Measurements from ENCODE around the gene AGR2. TPM values are rescaled to one million over a fixed set of nuclear protein-coding genes. Genes with fewer than 3 reads are reported as not detected.

AGR2 gene
- total RNA-seq, 1 experiment from 2014 or later: 0.93 TPM

DNA sequence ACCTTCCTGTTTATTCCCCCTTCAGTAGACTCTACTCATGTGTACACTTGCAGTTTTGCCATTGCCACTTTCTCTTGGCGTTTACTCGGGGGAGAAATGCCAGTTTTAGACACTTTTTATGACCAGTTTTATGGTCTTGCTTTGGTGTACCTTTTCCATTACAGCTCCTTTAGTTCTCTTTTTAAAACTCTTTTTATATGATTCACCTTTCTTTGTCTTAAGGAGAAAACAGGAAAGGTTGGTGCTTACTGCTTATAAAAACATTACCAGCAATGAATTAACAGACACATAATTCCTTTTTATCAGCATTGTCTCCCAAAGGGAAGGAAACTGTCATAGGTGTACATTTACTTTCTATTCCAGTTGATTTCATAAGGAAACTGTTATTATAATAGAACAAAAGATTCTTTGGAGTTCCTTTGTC is 39.4 kb downstream of the AGR2 start:
- POLR2A ChIA-PET: no interaction called here
- Histone ChIP-seq H3K9ac (ENCODE audit: low read length) (no peak overlapping the region), H3K27me3 (ENCODE audit: insufficient read depth, low read length) (no peaks in the 10 kb centered on the region), H3K79me2 (ENCODE audit: insufficient read depth, low read length) (no peaks in the 10 kb centered on the region), H3K36me3 (ENCODE audit: control insufficient read depth in 1 of 2, insufficient read depth in 2 of 2, low read length in 2 of 2) (no peaks in the 10 kb centered on the region), H2AFZ (ENCODE audit: low read depth, low read length, poor library complexity, severe bottlenecking) (no peak overlapping the region), H3K27ac (ENCODE audit: low read depth, low read length) (no peak overlapping the region), H3K9me2 (ENCODE audit: insufficient read depth) (no peaks in the 10 kb centered on the region), H3K9me3 (ENCODE audit: control insufficient read depth in 1 of 2, insufficient read depth in 1 of 2, low read depth in 1 of 2, low read length in 2 of 2) (no peaks in the 10 kb centered on the region), H4K20me1 (ENCODE audit: insufficient read depth) (no peaks in the 10 kb centered on the region), H3K4me3 (replicated peaks in 1 of 2; ENCODE audit: low read depth in 1 of 2, low read length in 2 of 2) (no peak overlapping the region), H3K4me1 (ENCODE audit: control insufficient read depth in 1 of 2, insufficient read depth in 2 of 2, low read length in 2 of 2) (no peaks in the 10 kb centered on the region), H3K4me2 (ENCODE audit: low read length) (no peak overlapping the region)
- intact Hi-C loops (cut with micrococcal nuclease): no loop called here
- ATAC-seq (no peak), DNase-seq (ENCODE audit: low read depth, low spot score) (no peak)
- CTCF ChIA-PET: no interaction called here
- BruUV-seq (replicated peaks): no TSS peak
- RAD21 ChIA-PET (ENCODE audit: low non-redundant PET in 1 of 2, low total read pairs in 2 of 2, uncharacterized antibody in 2 of 2, unreplicated experiment in 2 of 2): no interaction called here
- TF ChIP-seq, protein P1, sequence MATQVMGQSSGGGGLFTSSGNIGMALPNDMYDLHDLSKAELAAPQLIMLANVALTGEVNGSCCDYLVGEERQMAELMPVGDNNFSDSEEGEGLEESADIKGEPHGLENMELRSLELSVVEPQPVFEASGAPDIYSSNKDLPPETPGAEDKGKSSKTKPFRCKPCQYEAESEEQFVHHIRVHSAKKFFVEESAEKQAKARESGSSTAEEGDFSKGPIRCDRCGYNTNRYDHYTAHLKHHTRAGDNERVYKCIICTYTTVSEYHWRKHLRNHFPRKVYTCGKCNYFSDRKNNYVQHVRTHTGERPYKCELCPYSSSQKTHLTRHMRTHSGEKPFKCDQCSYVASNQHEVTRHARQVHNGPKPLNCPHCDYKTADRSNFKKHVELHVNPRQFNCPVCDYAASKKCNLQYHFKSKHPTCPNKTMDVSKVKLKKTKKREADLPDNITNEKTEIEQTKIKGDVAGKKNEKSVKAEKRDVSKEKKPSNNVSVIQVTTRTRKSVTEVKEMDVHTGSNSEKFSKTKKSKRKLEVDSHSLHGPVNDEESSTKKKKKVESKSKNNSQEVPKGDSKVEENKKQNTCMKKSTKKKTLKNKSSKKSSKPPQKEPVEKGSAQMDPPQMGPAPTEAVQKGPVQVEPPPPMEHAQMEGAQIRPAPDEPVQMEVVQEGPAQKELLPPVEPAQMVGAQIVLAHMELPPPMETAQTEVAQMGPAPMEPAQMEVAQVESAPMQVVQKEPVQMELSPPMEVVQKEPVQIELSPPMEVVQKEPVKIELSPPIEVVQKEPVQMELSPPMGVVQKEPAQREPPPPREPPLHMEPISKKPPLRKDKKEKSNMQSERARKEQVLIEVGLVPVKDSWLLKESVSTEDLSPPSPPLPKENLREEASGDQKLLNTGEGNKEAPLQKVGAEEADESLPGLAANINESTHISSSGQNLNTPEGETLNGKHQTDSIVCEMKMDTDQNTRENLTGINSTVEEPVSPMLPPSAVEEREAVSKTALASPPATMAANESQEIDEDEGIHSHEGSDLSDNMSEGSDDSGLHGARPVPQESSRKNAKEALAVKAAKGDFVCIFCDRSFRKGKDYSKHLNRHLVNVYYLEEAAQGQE (IDR thresholded peaks at IDR 0.05; ENCODE audit: low read depth): no peak
- TF ChIP-seq SRF (IDR thresholded peaks at IDR 0.05; ENCODE audit: low read depth) (no peak), CEBPB (IDR thresholded peaks at IDR 0.05; ENCODE audit: low read depth) (no peak), RAD21 (IDR thresholded peaks at IDR 0.05; ENCODE audit: low read depth) (no peak), ZFX (IDR thresholded peaks at IDR 0.05) (no peak)

DNA sequence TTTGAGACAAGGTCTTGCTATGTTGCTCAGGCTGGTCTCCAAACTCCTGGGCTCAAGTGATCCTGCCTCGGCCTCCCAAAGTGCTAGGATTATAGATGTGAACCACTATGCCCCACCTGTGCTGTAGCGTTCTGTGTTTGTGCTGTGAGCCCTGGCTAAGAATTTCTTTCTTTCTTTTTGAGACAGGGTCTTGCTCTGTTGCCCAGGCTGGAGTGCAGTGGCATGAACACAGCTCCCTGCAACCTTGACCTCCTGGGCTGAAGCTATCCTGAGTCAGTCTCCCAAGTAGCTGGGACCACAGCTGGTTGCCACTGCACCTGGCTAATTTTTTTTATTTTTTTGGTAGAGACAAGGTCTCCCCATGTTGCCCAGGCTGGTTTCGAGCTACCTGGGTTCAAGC is 39.9 kb downstream of the AGR2 start:
- Histone ChIP-seq H4K20me1 (ENCODE audit: insufficient read depth) (no peaks in the 10 kb centered on the region), H3K4me2 (ENCODE audit: low read length) (no peak overlapping the region), H3K27ac (ENCODE audit: low read depth, low read length) (no peak overlapping the region), H3K36me3 (ENCODE audit: control insufficient read depth in 1 of 2, insufficient read depth in 2 of 2, low read length in 2 of 2) (no peaks in the 10 kb centered on the region), H3K79me2 (ENCODE audit: insufficient read depth, low read length) (no peaks in the 10 kb centered on the region), H3K9me2 (ENCODE audit: insufficient read depth) (no peaks in the 10 kb centered on the region), H2AFZ (ENCODE audit: low read depth, low read length, poor library complexity, severe bottlenecking) (no peak overlapping the region), H3K4me3 (replicated peaks in 1 of 2; ENCODE audit: low read depth in 1 of 2, low read length in 2 of 2) (no peak overlapping the region), H3K9ac (ENCODE audit: low read length) (no peak overlapping the region), H3K4me1 (ENCODE audit: control insufficient read depth in 1 of 2, insufficient read depth in 2 of 2, low read length in 2 of 2) (no peaks in the 10 kb centered on the region), H3K9me3 (ENCODE audit: control insufficient read depth in 1 of 2, insufficient read depth in 1 of 2, low read depth in 1 of 2, low read length in 2 of 2) (no peaks in the 10 kb centered on the region), H3K27me3 (ENCODE audit: insufficient read depth, low read length) (no peaks in the 10 kb centered on the region)
- RAD21 ChIA-PET (ENCODE audit: low non-redundant PET in 1 of 2, low total read pairs in 2 of 2, uncharacterized antibody in 2 of 2, unreplicated experiment in 2 of 2): no interaction called here
- ATAC-seq (no peak), DNase-seq (ENCODE audit: low read depth, low spot score) (no peak)
- no peak for TF ChIP-seq SIN3A (IDR thresholded peaks at IDR 0.05; ENCODE audit: low read depth)
- BruUV-seq (replicated peaks): no TSS peak
- intact Hi-C loops (cut with micrococcal nuclease): no loop called here
- CTCF ChIA-PET: no interaction called here
- POLR2A ChIA-PET: no interaction called here
